Ishikawa (cell line): ENCODE results near the gene ITSN2.

Experiments used
- CEBPB ChIP-seq: IDR thresholded peaks from 2 replicates; pipeline ENCODE4 v1.6.1; 2012
- CREB1 ChIP-seq: IDR thresholded peaks from 2 replicates; pipeline ENCODE4 v1.6.1; 2012; ENCODE audit warnings: low read depth
- EGR1 ChIP-seq: IDR thresholded peaks from 2 replicates; pipeline ENCODE4 v1.6.1; 2012
- EP300 ChIP-seq: IDR thresholded peaks from 2 replicates; pipeline ENCODE4 v1.6.1; 2012; ENCODE audit warnings: borderline replicate concordance
- FOXM1 ChIP-seq: IDR thresholded peaks from 2 replicates; pipeline ENCODE4 v1.6.1; 2012; ENCODE audit warnings: low read depth, borderline replicate concordance
- MAX ChIP-seq: IDR thresholded peaks from 2 replicates; pipeline ENCODE4 v1.6.1; 2012
- NFIC ChIP-seq: IDR thresholded peaks from 2 replicates; pipeline ENCODE4 v1.6.1; 2012
- RAD21 ChIP-seq: IDR thresholded peaks from 2 replicates; pipeline ENCODE4 v1.6.1; 2012; ENCODE audit warnings: low read depth
- REST ChIP-seq: IDR thresholded peaks from 2 replicates; pipeline ENCODE4 v1.6.1; 2012; ENCODE audit warnings: low read depth, mild to moderate bottlenecking
- TAF1 ChIP-seq: IDR thresholded peaks from 2 replicates; pipeline ENCODE4 v1.6.1; 2012; ENCODE audit warnings: low read depth, mild to moderate bottlenecking
- TCF12 ChIP-seq: IDR thresholded peaks from 2 replicates; pipeline ENCODE4 v1.6.1; 2012; ENCODE audit warnings: low read depth
- TEAD4 ChIP-seq: IDR thresholded peaks from 2 replicates; pipeline ENCODE4 v1.6.1; 2012
- USF1 ChIP-seq: IDR thresholded peaks from 2 replicates; pipeline ENCODE4 v1.6.1; 2012
- YY1 ChIP-seq: IDR thresholded peaks from 2 replicates; pipeline ENCODE4 v1.6.1; 2012; ENCODE audit warnings: low read depth
- ZBTB7A ChIP-seq: IDR thresholded peaks from 2 replicates; pipeline ENCODE4 v1.6.1; 2012; ENCODE audit warnings: low read depth

ITSN2 gene

GRCh38 chr2:24245986-24246776 is 114.2 kb downstream of the ITSN2 start:
- TF ChIP-seq REST (no peak), TCF12 (no peak), RAD21 (no peak), YY1 (no peak), TEAD4 (no peak), CEBPB (no peak), MAX (no peak), FOXM1 (no peak), EGR1 (no peak), CREB1 (no peak)

- TF ChIP-seq YY1 (no peak), EGR1 (no peak), FOXM1 (no peak), RAD21 (no peak), EP300 (no peak), REST (no peak), TAF1 (no peak), USF1 (no peak), ZBTB7A (no peak), TCF12 (no peak), NFIC (no peak), MAX (no peak), CREB1 (no peak), CEBPB (no peak), TEAD4 (no peak)
Observed at GRCh38 chr2:24241528-24241927, 118.8 kb downstream of the ITSN2 start.

- TF ChIP-seq ZBTB7A (no peak), FOXM1 (no peak), TCF12 (no peak), YY1 (no peak), CREB1 (no peak), CEBPB (no peak), USF1 (no peak), NFIC (no peak), RAD21 (no peak), EP300 (no peak), TAF1 (no peak), TEAD4 (no peak), EGR1 (no peak), MAX (no peak), REST (no peak)
Observed at GRCh38 chr2:24239553-24239952, 120.8 kb downstream of the ITSN2 start.

GRCh38 chr2:24238158-24238557 is 122.2 kb downstream of the ITSN2 start:
- TF ChIP-seq ZBTB7A = no peak
- no peak for TF ChIP-seq FOXM1
- TF ChIP-seq TEAD4 = no peak
- TF ChIP-seq YY1 = no peak
